H9 (cell line): ENCODE data around the gene INSYN2B. TPM values are rescaled to one million over a fixed set of nuclear protein-coding genes. Genes with fewer than 3 reads are reported as not detected.

Experiments used
- DNase-seq: peaks from one replicate; pipeline ENCODE4 v3.0.0-alpha.2; 2017
- H2AFZ ChIP-seq: one replicate; pipeline ENCODE4 v1.6.1; 2013; ENCODE audit warnings: mild to moderate bottlenecking, low read length, control low read depth, moderate library complexity
- H2AK5ac ChIP-seq: 2 replicates; pipeline ENCODE4 v1.6.1; 2013; ENCODE audit warnings: low read length, control low read depth, mixed read lengths; ENCODE audit not compliant: insufficient read length
- H2BK120ac ChIP-seq: one replicate; pipeline ENCODE4 v1.6.1; 2013; ENCODE audit warnings: low read depth, mild to moderate bottlenecking, low read length, control low read depth, inconsistent platforms; ENCODE audit not compliant: poor library complexity, severe bottlenecking
- H2BK12ac ChIP-seq: 2 replicates; pipeline ENCODE4 v1.6.1; 2013; ENCODE audit warnings: low read length, control low read depth, mixed read lengths, low read depth; ENCODE audit not compliant: insufficient read length
- H2BK15ac ChIP-seq: 2 replicates; pipeline ENCODE4 v1.6.1; 2013; ENCODE audit warnings: low read depth, low read length, control low read depth
- H2BK20ac ChIP-seq: one replicate; pipeline ENCODE4 v1.6.1; 2013; ENCODE audit warnings: low read depth, mild to moderate bottlenecking, low read length, control low read depth, inconsistent platforms; ENCODE audit not compliant: poor library complexity, severe bottlenecking
- H2BK5ac ChIP-seq: 2 replicates; pipeline ENCODE4 v1.6.1; 2013; ENCODE audit warnings: low read length, control low read depth, mixed read lengths; ENCODE audit not compliant: insufficient read length
- H3K14ac ChIP-seq: 2 replicates; pipeline ENCODE4 v1.6.1; 2013; ENCODE audit warnings: low read length, control low read depth; ENCODE audit not compliant: insufficient read depth
- H3K18ac ChIP-seq: 2 replicates; pipeline ENCODE4 v1.6.1; 2013; ENCODE audit warnings: low read depth, mild to moderate bottlenecking, mixed read lengths, low read length, control low read depth; ENCODE audit not compliant: insufficient read length
- H3K23ac ChIP-seq: 2 replicates; pipeline ENCODE4 v1.6.1; 2013; ENCODE audit warnings: low read length, control low read depth, mixed read lengths, low read depth; ENCODE audit not compliant: insufficient read length
- H3K23me2 ChIP-seq: 2 replicates; pipeline ENCODE4 v1.6.1; 2013; ENCODE audit warnings: low read depth, mild to moderate bottlenecking, mixed read lengths, low read length, control low read depth; ENCODE audit not compliant: insufficient read length, poor library complexity, severe bottlenecking
- H3K27ac ChIP-seq: 2 replicates; pipeline ENCODE4 v1.5.1; 2013; ENCODE audit warnings: low read length, control low read depth, mixed read lengths, low read depth; ENCODE audit not compliant: insufficient read length
- H3K27me3 ChIP-seq: 2 replicates; pipeline ENCODE4 v1.6.1; 2013; ENCODE audit warnings: low read length, control low read depth, inconsistent platforms; ENCODE audit not compliant: insufficient read depth
- H3K4ac ChIP-seq: 2 replicates; pipeline ENCODE4 v1.6.1; 2013; ENCODE audit warnings: low read depth, mild to moderate bottlenecking, control low read depth, inconsistent platforms, low read length, moderate library complexity
- H3K4me1 ChIP-seq: 2 replicates; pipeline ENCODE4 v1.6.1; 2013; ENCODE audit warnings: low read length, control low read depth, inconsistent platforms; ENCODE audit not compliant: insufficient read depth
- H3K4me2 ChIP-seq: 2 replicates; pipeline ENCODE4 v1.6.1; 2013; ENCODE audit warnings: low read length, control low read depth, mixed read lengths; ENCODE audit not compliant: insufficient read length, insufficient read depth
- H3K56ac ChIP-seq: 2 replicates; pipeline ENCODE4 v1.6.1; 2013; ENCODE audit warnings: low read depth, mild to moderate bottlenecking, mixed read lengths, low read length, control low read depth; ENCODE audit not compliant: insufficient read length
- H3K79me1 ChIP-seq: 2 replicates; pipeline ENCODE4 v1.6.1; 2013; ENCODE audit warnings: low read depth, mild to moderate bottlenecking, moderate library complexity, low read length, control low read depth, inconsistent platforms; ENCODE audit not compliant: insufficient read depth, poor library complexity, severe bottlenecking
- H3K79me2 ChIP-seq: 2 replicates; pipeline ENCODE4 v1.6.1; 2013; ENCODE audit warnings: low read length, control low read depth, inconsistent platforms; ENCODE audit not compliant: insufficient read depth
- H3K9ac ChIP-seq: 2 replicates; pipeline ENCODE4 v1.6.1; 2013; ENCODE audit warnings: low read length, control low read depth, mixed read lengths; ENCODE audit not compliant: insufficient read length; ENCODE audit errors: extremely low read depth
- H3K9me3 ChIP-seq: one replicate; pipeline ENCODE4 v1.6.1; 2013; ENCODE audit warnings: low read depth, low read length, inconsistent platforms; ENCODE audit not compliant: control insufficient read depth
- H3T11ph ChIP-seq: one replicate; pipeline ENCODE4 v1.6.1; 2013; ENCODE audit warnings: mild to moderate bottlenecking, low read length, control low read depth, inconsistent platforms
- H4K20me1 ChIP-seq: one replicate; pipeline ENCODE4 v1.6.1; 2013; ENCODE audit not compliant: control insufficient read depth, insufficient read length, insufficient read depth
- H4K5ac ChIP-seq: 2 replicates; pipeline ENCODE4 v1.6.1; 2013; ENCODE audit warnings: low read depth, mild to moderate bottlenecking, mixed read lengths, low read length, control low read depth; ENCODE audit not compliant: insufficient read length
- H4K8ac ChIP-seq: replicated peaks from 2 replicates; pipeline ENCODE4 v1.6.1; 2013; ENCODE audit warnings: low read length, control low read depth, mixed read lengths, low read depth; ENCODE audit not compliant: insufficient read length
- H4K91ac ChIP-seq: 2 replicates; pipeline ENCODE4 v1.6.1; 2013; ENCODE audit warnings: low read depth, mild to moderate bottlenecking, moderate library complexity, mixed read lengths, low read length, control low read depth; ENCODE audit not compliant: insufficient read length
- H3K27ac Mint-ChIP-seq, 3 experiments: 2 replicates in 2 of 3; 3 replicates in 1 of 3; pipeline ENCODE4 v1.8.0; 2020 to 2021; ENCODE audit warnings: mixed read lengths in 3 of 3, mild to moderate bottlenecking in 1 of 3, moderate library complexity in 1 of 3
- H3K27me3 Mint-ChIP-seq: 2 replicates; pipeline ENCODE4 v1.8.0; 2021; ENCODE audit warnings: low read depth, mild to moderate bottlenecking, moderate library complexity, mixed read lengths
- H3K36me3 Mint-ChIP-seq, 3 experiments: 2 replicates in 2 of 3; 3 replicates in 1 of 3; pipeline ENCODE4 v1.8.0; 2020 to 2021; ENCODE audit warnings: low read depth in 3 of 3, mixed read lengths in 3 of 3; ENCODE audit not compliant: insufficient read depth in 1 of 3
- H3K4me1 Mint-ChIP-seq, 2 experiments: 2 replicates each; pipeline ENCODE4 v1.8.0; 2020; ENCODE audit warnings: mixed read lengths in 2 of 2
- H3K4me3 Mint-ChIP-seq, 2 experiments: 2 replicates in 1 of 2; 3 replicates in 1 of 2; pipeline ENCODE4 v1.8.0; 2020 to 2021; ENCODE audit warnings: mild to moderate bottlenecking in 2 of 2, mixed read lengths in 2 of 2, moderate library complexity in 1 of 2
- H3K9me3 Mint-ChIP-seq, 2 experiments: 2 replicates in 1 of 2; 3 replicates in 1 of 2; pipeline ENCODE4 v1.8.0; 2020; ENCODE audit warnings: mild to moderate bottlenecking in 2 of 2, mixed read lengths in 2 of 2, moderate library complexity in 1 of 2
- WGBS: extraction: QIAGEN DNeasy Blood & Tissue Kit; methylation state at CpG from one replicate; pipeline ENCODE4 v1.1.7; 2013; ENCODE audit warnings: missing lambda C conversion rate, low lambda C conversion rate, mixed read lengths; ENCODE audit not compliant: insufficient read length; ENCODE audit errors: extremely low coverage; 5-methylcytosine and 5-hydroxymethylcytosine counted together
- total RNA-seq: library from RNA; stranded (reverse); gene quantifications from 2 replicates; pipeline ENCODE4 v1.2.1, GENCODE V29; 2021
- TF ChIP-seq, protein P1 (sequence below): fragments of 200-600 bp; sonication (generic); conservative IDR thresholded peaks from 3 replicates; pipeline ENCODE4 v1.8.0; 2021; ENCODE audit warnings: antibody characterized with exemption, mild to moderate bottlenecking

The INSYN2B gene
- total RNA-seq, 1 experiment from 2014 or later, result not detected

DNA sequence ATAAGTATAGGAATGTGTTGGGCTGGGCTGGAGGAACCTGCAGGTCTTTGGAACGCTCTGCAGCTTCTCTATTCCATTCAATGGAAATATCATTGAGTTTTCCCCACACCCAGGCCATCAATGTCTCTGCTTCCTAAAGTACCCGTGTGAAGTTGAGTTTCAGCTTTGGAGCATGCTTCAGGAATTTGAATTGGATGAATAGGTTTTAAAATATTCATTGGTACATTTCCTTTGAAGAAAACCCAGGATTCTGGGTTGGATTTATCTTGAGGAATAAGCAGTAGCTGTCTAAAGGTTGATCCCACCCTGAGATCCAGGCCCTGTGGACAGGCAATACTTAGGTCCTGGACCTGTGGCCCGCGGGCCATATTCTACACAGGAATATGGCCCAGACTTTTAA lies 37.3 kb downstream of the INSYN2B start:
- no peak overlapping the region for H2BK15ac ChIP-seq
- no peak overlapping the region for H2AFZ ChIP-seq
- no peaks in the 10 kb centered on the region for H4K20me1 ChIP-seq
- no peaks in the 10 kb centered on the region for H3K9me3 ChIP-seq
- no peak overlapping the region for H2AK5ac ChIP-seq
- no peak overlapping the region for H3K27ac ChIP-seq
- no peak overlapping the region for H4K8ac ChIP-seq
- no peak overlapping the region for H2BK12ac ChIP-seq
- Mint-ChIP-seq H3K9me3 (no peaks in the 10 kb centered on the region), H3K27ac (no peak overlapping the region), H3K36me3 (no peaks in the 10 kb centered on the region), H3K27me3 (peaks cover 2% of the 10 kb centered on the region), H3K4me3 (no peak overlapping the region), H3K4me1 (peaks cover 24 to 27% of the 10 kb centered on the region in 2 experiments)
- H2BK120ac ChIP-seq, result no peak overlapping the region
- H2BK20ac ChIP-seq, result no peak overlapping the region
- H3K79me1 ChIP-seq, result no peaks in the 10 kb centered on the region
- peaks cover 4% of the 10 kb centered on the region; the same call in 1 of the 2 replicates for H3K4me1 ChIP-seq
- no peak overlapping the region for H3T11ph ChIP-seq
- H4K91ac ChIP-seq, result no peak overlapping the region
- H3K14ac ChIP-seq, result no peak overlapping the region
- H3K23ac ChIP-seq, result no peak overlapping the region
- no peak overlapping the region for H3K18ac ChIP-seq
- H4K5ac ChIP-seq, result no peak overlapping the region
- no peak overlapping the region for H3K9ac ChIP-seq
- H3K4ac ChIP-seq, result no peak overlapping the region
- no peak overlapping the region for H3K4me2 ChIP-seq
- no CpG with 5 or more reads among the region's 4 CpGs for WGBS
- H3K56ac ChIP-seq, result no peak overlapping the region
- no peaks in the 10 kb centered on the region for H3K23me2 ChIP-seq
- DNase-seq, result no peak
- H3K27me3 ChIP-seq, result no peaks in the 10 kb centered on the region
- TF ChIP-seq, protein P1, sequence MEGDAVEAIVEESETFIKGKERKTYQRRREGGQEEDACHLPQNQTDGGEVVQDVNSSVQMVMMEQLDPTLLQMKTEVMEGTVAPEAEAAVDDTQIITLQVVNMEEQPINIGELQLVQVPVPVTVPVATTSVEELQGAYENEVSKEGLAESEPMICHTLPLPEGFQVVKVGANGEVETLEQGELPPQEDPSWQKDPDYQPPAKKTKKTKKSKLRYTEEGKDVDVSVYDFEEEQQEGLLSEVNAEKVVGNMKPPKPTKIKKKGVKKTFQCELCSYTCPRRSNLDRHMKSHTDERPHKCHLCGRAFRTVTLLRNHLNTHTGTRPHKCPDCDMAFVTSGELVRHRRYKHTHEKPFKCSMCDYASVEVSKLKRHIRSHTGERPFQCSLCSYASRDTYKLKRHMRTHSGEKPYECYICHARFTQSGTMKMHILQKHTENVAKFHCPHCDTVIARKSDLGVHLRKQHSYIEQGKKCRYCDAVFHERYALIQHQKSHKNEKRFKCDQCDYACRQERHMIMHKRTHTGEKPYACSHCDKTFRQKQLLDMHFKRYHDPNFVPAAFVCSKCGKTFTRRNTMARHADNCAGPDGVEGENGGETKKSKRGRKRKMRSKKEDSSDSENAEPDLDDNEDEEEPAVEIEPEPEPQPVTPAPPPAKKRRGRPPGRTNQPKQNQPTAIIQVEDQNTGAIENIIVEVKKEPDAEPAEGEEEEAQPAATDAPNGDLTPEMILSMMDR, result no peak
- H3K79me2 ChIP-seq, result no peaks in the 10 kb centered on the region
- H2BK5ac ChIP-seq, result no peak overlapping the region
